ENCODE measurements around the gene LDLRAD2. TPM values are rescaled to one million over a fixed set of nuclear protein-coding genes. Genes with fewer than 3 reads are reported as not detected.
"Not testable (repeated sequence)": the region's sequence is repeated elsewhere in the genome, so short reads cannot be mapped to it uniquely, and the experiment has no call there.

LDLRAD2 gene
- total RNA-seq, 1 donor from 2014 or later: not detected

- intact Hi-C loops (cut with micrococcal nuclease): no loop called here
These were observed 12.1 kb downstream of the LDLRAD2 start for GRCh38 chr1:21823980-21824702.

GRCh38 chr1:21824926-21825325 is 12.9 kb downstream of the LDLRAD2 start:
- intact Hi-C loops (cut with micrococcal nuclease): no loop called here

- intact Hi-C loops (cut with micrococcal nuclease): no loop called here
These were observed 13.3 kb downstream of the LDLRAD2 start for GRCh38 chr1:21825393-21825792.

- intact Hi-C loops (cut with micrococcal nuclease): not testable (repeated sequence)
These were observed 14.6 kb downstream of the LDLRAD2 start for GRCh38 chr1:21826694-21827093.

GRCh38 chr1:21827141-21827679 is 15.1 kb downstream of the LDLRAD2 start:
- intact Hi-C loops (cut with micrococcal nuclease): no loop called here

GRCh38 chr1:21828075-21828474 is 16.0 kb downstream of the LDLRAD2 start:
- intact Hi-C loops (cut with micrococcal nuclease): no loop called here

GRCh38 chr1:21828506-21829210 is 16.6 kb downstream of the LDLRAD2 start:
- intact Hi-C loops (cut with micrococcal nuclease): no loop called here

GRCh38 chr1:21829294-21829693 is 17.2 kb downstream of the LDLRAD2 start:
- intact Hi-C loops (cut with micrococcal nuclease): no loop called here

GRCh38 chr1:21830792-21831453 is 18.9 kb downstream of the LDLRAD2 start:
- intact Hi-C loops (cut with micrococcal nuclease): no loop called here

- intact Hi-C loops (cut with micrococcal nuclease): no loop called here
These were observed 19.4 kb downstream of the LDLRAD2 start for GRCh38 chr1:21831454-21831970.

GRCh38 chr1:21833392-21833976 is 21.4 kb downstream of the LDLRAD2 start:
- intact Hi-C loops (cut with micrococcal nuclease): no loop called here

GRCh38 chr1:21834094-21834493 is 22.0 kb downstream of the LDLRAD2 start:
- intact Hi-C loops (cut with micrococcal nuclease): no loop called here

GRCh38 chr1:21834666-21835065 is 22.6 kb downstream of the LDLRAD2 start:
- intact Hi-C loops (cut with micrococcal nuclease): no loop called here

GRCh38 chr1:21836010-21836409 is 23.9 kb downstream of the LDLRAD2 start:
- intact Hi-C loops (cut with micrococcal nuclease): no loop called here

GRCh38 chr1:21836729-21837128 is 24.7 kb downstream of the LDLRAD2 start:
- intact Hi-C loops (cut with micrococcal nuclease): no loop called here

- intact Hi-C loops (cut with micrococcal nuclease): no loop called here
These were observed 25.4 kb downstream of the LDLRAD2 start for GRCh38 chr1:21837476-21837875.

- intact Hi-C loops (cut with micrococcal nuclease): no loop called here
These were observed 26.5 kb downstream of the LDLRAD2 start for GRCh38 chr1:21838359-21839157.

GRCh38 chr1:21839337-21840037 is 27.4 kb downstream of the LDLRAD2 start:
- intact Hi-C loops (cut with micrococcal nuclease): no loop called here

GRCh38 chr1:21840981-21841380 is 28.9 kb downstream of the LDLRAD2 start:
- intact Hi-C loops (cut with micrococcal nuclease): no loop called here

GRCh38 chr1:21841852-21842466 is 29.9 kb downstream of the LDLRAD2 start:
- intact Hi-C loops (cut with micrococcal nuclease): no loop called here
